ENCODE results near the gene CTAGE4.
"Not testable (repeated sequence)": the region's sequence is repeated elsewhere in the genome, so short reads cannot be mapped to it uniquely, and the experiment has no call there.

Gene CTAGE4, protein sequence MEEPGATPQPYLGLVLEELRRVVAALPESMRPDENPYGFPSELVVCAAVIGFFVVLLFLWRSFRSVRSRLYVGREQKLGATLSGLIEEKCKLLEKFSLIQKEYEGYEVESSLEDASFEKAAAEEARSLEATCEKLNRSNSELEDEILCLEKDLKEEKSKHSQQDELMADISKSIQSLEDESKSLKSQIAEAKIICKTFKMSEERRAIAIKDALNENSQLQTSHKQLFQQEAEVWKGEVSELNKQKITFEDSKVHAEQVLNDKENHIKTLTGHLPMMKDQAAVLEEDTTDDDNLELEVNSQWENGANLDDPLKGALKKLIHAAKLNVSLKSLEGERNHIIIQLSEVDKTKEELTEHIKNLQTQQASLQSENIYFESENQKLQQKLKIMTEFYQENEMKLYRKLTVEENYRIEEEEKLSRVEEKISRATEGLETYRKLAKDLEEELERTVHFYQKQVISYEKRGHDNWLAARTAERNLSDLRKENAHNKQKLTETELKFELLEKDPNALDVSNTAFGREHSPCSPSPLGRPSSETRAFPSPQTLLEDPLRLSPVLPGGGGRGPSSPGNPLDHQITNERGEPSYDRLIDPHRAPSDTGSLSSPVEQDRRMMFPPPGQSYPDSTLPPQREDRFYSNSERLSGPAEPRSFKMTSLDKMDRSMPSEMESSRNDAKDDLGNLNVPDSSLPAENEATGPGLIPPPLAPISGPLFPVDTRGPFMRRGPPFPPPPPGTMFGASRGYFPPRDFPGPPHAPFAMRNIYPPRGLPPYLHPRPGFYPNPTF

GRCh38 chr7:144183166-144183565 lies at the start of gene CTAGE4:
Gene CTAGE4 (plus strand): TSS chr7:144183466. CDS start chr7:144183504, 38 bp downstream.
- not testable (repeated sequence) for DNase-seq

- no peak for DNase-seq
Observed at GRCh38 chr7:144134116-144134515, 49.1 kb upstream of the CTAGE4 start.

- no peak for DNase-seq
Observed at GRCh38 chr7:144137501-144137900, 45.8 kb upstream of the CTAGE4 start.

- DNase-seq, result no peak
Observed at GRCh38 chr7:144142187-144142586, 41.1 kb upstream of the CTAGE4 start.

DNA sequence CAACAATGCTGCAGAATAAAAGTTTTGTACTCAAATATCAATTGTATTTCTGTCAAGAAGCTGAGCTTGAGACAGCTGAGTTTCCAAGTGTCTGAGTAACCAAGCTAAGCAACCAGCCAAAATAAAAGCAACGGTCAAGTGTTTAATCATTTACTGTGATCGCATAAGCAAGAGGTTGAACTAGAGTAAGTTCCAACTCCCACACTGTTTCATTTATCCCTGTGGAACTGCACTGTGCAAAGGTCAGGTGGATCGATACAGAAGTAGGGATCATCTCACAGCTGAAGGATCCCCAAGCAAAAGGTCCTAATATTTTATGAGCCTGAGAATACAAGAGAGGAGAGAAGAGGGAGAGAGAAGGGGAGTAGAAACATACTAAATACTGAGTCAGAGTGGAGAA lies 38.8 kb upstream of the CTAGE4 start:
- DNase-seq, result no peak

GRCh38 chr7:144148224-144148827 lies 34.9 kb upstream of the CTAGE4 start:
- no peak for DNase-seq

- no peak for DNase-seq
Observed at GRCh38 chr7:144158861-144159260, 24.4 kb upstream of the CTAGE4 start.

DNA sequence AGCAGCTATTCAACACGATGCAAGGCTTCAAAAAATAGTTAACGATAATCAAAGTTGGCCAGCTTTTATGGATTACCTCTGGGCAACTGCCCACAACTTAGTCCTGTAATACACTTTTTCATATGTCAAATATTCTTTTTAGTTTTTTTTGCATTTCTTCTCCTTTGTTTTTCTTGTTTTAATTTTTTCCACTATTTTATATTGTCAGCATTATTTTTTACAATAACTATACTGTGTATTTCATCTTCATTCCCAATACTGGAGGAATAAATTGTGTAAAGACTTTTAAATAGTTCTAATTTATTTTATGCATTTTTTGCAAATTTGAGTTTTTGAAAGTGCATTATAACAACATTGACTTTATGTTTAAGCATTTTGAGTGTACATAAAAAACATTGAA lies 18.5 kb upstream of the CTAGE4 start:
- no peak for DNase-seq

DNA sequence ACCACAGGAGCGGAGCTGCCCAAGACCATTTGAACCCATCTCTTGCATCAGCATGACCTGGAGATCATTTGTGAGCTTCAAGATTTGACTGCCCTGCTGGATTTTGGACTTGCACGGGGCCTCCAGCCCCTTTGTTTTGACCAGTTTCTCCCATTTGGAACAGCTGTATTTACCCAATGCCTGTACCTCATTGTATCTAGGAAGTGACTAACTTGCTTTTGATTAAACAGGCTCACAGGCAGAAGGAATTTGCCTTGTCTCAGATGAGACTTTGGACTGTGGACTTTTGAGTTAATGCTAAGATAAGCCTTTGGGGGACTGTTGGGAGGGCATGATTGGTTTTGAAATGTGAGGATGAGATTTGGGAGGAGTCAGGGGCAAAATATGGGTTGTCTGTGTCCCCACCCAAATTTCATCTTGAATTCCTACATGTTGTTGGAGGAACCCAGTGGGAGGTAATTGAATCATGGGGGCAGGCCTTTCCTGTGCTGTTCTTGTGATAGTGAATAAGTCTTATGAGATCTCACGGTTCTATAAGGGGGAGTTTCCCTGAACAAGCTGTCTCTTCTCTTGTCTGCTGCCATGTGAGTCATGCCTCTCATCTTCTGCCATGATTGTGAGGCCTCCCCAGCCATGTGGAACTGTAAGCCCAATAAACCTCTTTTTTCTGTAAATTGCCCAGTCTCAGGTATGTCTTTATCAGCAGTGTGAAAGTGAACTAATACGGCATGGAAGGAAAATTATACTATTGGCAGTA lies 11.5 kb upstream of the CTAGE4 start:
- not testable (repeated sequence) for DNase-seq

GRCh38 chr7:144174613-144175012 lies 8.7 kb upstream of the CTAGE4 start:
- no peak for DNase-seq

GRCh38 chr7:144178380-144179164 lies 4.7 kb upstream of the CTAGE4 start:
- not testable (repeated sequence) for DNase-seq

- DNase-seq, result not testable (repeated sequence)
Observed at GRCh38 chr7:144179165-144179479, 4.1 kb upstream of the CTAGE4 start.

- DNase-seq, result not testable (repeated sequence)
Observed at GRCh38 chr7:144187848-144188247, 4.6 kb downstream of the CTAGE4 start.

DNA sequence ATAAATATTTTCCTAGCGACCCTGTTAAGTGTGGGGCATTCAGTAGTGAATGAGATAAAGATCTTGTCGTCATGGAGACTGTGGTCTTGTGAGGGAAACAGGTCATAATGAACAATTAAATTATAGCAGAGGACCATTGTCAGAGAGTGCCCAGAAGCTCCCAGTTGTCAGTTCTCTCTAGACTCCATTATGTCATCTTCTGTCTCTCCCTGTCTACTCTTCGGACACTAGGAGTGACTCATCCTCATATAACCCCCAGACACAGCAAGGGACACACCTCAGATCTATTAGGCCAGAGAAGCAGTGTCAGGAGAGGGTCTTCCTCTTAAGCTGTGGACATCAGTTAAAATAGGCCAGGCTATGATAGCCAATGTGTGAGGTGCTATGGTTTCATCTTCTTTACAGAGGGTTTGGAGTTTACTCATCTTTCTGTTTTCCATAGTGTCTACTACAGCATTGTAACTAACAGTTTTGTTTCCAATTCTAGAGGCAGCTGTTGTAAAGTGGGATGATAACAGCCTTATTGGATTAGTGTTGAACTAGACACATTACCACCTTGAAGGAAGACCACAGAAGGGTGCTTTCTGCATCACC lies 5.4 kb downstream of the CTAGE4 start:
- DNase-seq, result not testable (repeated sequence)

- DNase-seq, result not testable (repeated sequence)
Observed at GRCh38 chr7:144193782-144194181, 10.5 kb downstream of the CTAGE4 start.

DNA sequence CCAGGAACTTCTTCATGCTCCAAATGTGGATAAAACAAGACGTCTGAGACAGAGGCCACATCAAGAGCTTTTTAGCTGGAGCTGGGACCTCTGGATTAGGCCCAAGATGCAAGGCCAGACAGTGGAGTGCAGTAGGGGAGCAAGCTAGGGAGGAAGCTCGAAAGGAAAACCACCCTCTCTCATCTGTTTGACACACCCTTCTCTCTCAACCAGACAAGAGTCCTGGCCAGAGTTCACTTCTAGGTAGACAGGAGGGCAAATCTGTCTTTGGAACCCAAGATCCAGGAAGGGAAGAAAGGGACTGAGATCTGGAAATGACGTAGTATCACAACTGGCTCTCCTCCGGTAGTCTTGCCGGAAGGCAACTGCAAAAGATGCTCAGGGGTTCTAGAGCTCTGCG lies 11.2 kb downstream of the CTAGE4 start:
- DNase-seq, result not testable (repeated sequence)

GRCh38 chr7:144195212-144195872 lies 12.1 kb downstream of the CTAGE4 start, which contains the start of gene ARHGEF35:
Gene ARHGEF35 (minus strand): TSS chr7:144195833. CDS start chr7:144188383, 7,450 bp downstream.
- DNase-seq, result not testable (repeated sequence)

GRCh38 chr7:144198934-144199333 lies 15.7 kb downstream of the CTAGE4 start:
- DNase-seq, result not testable (repeated sequence)

GRCh38 chr7:144201978-144202377 lies 18.7 kb downstream of the CTAGE4 start:
- DNase-seq, result not testable (repeated sequence)

- DNase-seq, result not testable (repeated sequence)
Observed at GRCh38 chr7:144203086-144203485, 19.8 kb downstream of the CTAGE4 start.

GRCh38 chr7:144205306-144205705 lies 22.0 kb downstream of the CTAGE4 start:
- DNase-seq, result not testable (repeated sequence)

Measured in NCI-H1105 (cell line).